ENCODE results near the gene TOB2.

The TOB2 gene

GRCh38 chr22:41487037-41487935, 40.7 kb upstream of the TOB2 start:
- Histone ChIP-seq H3K27ac (ENCODE audit: extremely low read depth, low read depth, low read length) (no peak overlapping the region), H3K36me3 (ENCODE audit: control insufficient read depth in 2 of 2, insufficient read depth in 1 of 2, low read length in 2 of 2) (no peaks in the 10 kb centered on the region; a peak in 1 of 3 replicates), H3K4me1 (ENCODE audit: control insufficient read depth, insufficient read depth, low read length) (peaks cover 25% of the 10 kb centered on the region), H3K4me3 (ENCODE audit: low read depth, low read length) (no peak overlapping the region), H3K9me3 (ENCODE audit: control insufficient read depth, insufficient read depth, low read depth, low read length) (no peaks in the 10 kb centered on the region)
- TF ChIP-seq ZNF426 (tag by site-specific recombination; IDR thresholded peaks at IDR 0.05) (no peak), KLF10 (tag by site-specific recombination; IDR thresholded peaks at IDR 0.05) (no peak), ZNF518A (tag by site-specific recombination; conservative IDR thresholded peaks at IDR 0.05; ENCODE audit: low read depth) (no peak), PATZ1 (tag by site-specific recombination; IDR thresholded peaks at IDR 0.05) (no peak), ZNF48 (tag by site-specific recombination; IDR thresholded peaks at IDR 0.05) (no peak), ZNF341 (tag by site-specific recombination; IDR thresholded peaks at IDR 0.05; ENCODE audit: low read depth) (no peak), ZNF670 (tag by site-specific recombination; IDR thresholded peaks at IDR 0.05; ENCODE audit: low read depth) (no peak), ZNF658 (tag by site-specific recombination; IDR thresholded peaks at IDR 0.05) (no peak), ZNF26 (tag by site-specific recombination; IDR thresholded peaks at IDR 0.05) (no peak), ZNF701 (tag by site-specific recombination; IDR thresholded peaks at IDR 0.05) (no peak), ZNF707 (tag by site-specific recombination; IDR thresholded peaks at IDR 0.05) (no peak), ZNF654 (tag by site-specific recombination; IDR thresholded peaks at IDR 0.05; ENCODE audit: low read depth) (no peak), ZNF37A (tag by site-specific recombination; IDR thresholded peaks at IDR 0.05) (no peak), ZNF394 (tag by site-specific recombination; IDR thresholded peaks at IDR 0.05; ENCODE audit: borderline replicate concordance) (no peak), ZFP3 (tag by site-specific recombination; IDR thresholded peaks at IDR 0.05; ENCODE audit: low read depth) (no peak), ZFHX2 (tag by site-specific recombination; conservative IDR thresholded peaks at IDR 0.05) (no peak), MEIS1 (CRISPR knock-in tag; IDR thresholded peaks at IDR 0.05; ENCODE audit: borderline replicate concordance) (no peak), ZNF16 (tag by site-specific recombination; IDR thresholded peaks at IDR 0.05; ENCODE audit: low read depth) (no peak)
- CTCF ChIA-PET, result interaction anchor here (0.6 to 1.0 kb wide), 4 partner anchors 10 to 922 kb away, joined by 3 to 5 read pairs (median 4); no protein-coding TSS in a partner anchor
- POLR2A ChIA-PET, result no interaction called here
